Muscle of leg (tissue), 11 donors: Measurements from ENCODE around the gene PWP1. TPM values are rescaled to one million over a fixed set of nuclear protein-coding genes. Genes with fewer than 3 reads are reported as not detected.
A peak's percentile ranks its signal among the peaks of the same experiment; 100 is the strongest.

ENCODE experiments used
- DNase-seq: peaks from one replicate; pipeline ENCODE4 v3.0.0; 2013
- H3K27ac ChIP-seq: one replicate; pipeline ENCODE4 v1.5.1; 2013; ENCODE audit warnings: mild to moderate bottlenecking, low read length, control low read depth
- H3K27me3 ChIP-seq: one replicate; pipeline ENCODE4 v1.6.1; 2013; ENCODE audit warnings: low read length; ENCODE audit not compliant: control insufficient read depth, insufficient read depth
- H3K36me3 ChIP-seq: one replicate; pipeline ENCODE4 v1.6.1; 2013; ENCODE audit warnings: low read length; ENCODE audit not compliant: control insufficient read depth, insufficient read depth
- H3K4me1 ChIP-seq: one replicate; pipeline ENCODE4 v1.6.1; 2013; ENCODE audit warnings: low read length; ENCODE audit not compliant: control insufficient read depth, insufficient read depth
- H3K4me3 ChIP-seq: one replicate; pipeline ENCODE4 v1.5.1; 2013; ENCODE audit warnings: low read length, control low read depth
- H3K9me3 ChIP-seq: replicated peaks from 2 replicates; pipeline ENCODE4 v1.6.1; 2013; ENCODE audit warnings: low read depth, low read length; ENCODE audit not compliant: control insufficient read depth
- WGBS: methylation state at CpG from one replicate; pipeline ENCODE4 v1.1.5; 2013; ENCODE audit warnings: missing lambda C conversion rate; ENCODE audit not compliant: insufficient coverage; 5-methylcytosine and 5-hydroxymethylcytosine counted together
- polyA plus RNA-seq, 8 donors: library from polyadenylated mRNA; unstranded; fragments of 120-200 nt; gene quantifications; one replicate each; pipeline versions ENCODE4 v1.2.1 to v1.2.3, GENCODE V29; 2013; ENCODE audit warnings: inconsistent platforms in 1 of 8, low replicate concordance in 1 of 8; ENCODE audit not compliant: insufficient read length in 8 of 8, insufficient read depth in 1 of 8
- total RNA-seq: library from RNA; stranded (reverse); fragments of 120-200 nt; gene quantifications from one replicate; pipeline ENCODE4 v1.2.4, GENCODE V29; 2013

The PWP1 gene
- total and polyA plus RNA-seq, 9 donors: 30.1 to 41.3 (median 33.6) TPM

DNA sequence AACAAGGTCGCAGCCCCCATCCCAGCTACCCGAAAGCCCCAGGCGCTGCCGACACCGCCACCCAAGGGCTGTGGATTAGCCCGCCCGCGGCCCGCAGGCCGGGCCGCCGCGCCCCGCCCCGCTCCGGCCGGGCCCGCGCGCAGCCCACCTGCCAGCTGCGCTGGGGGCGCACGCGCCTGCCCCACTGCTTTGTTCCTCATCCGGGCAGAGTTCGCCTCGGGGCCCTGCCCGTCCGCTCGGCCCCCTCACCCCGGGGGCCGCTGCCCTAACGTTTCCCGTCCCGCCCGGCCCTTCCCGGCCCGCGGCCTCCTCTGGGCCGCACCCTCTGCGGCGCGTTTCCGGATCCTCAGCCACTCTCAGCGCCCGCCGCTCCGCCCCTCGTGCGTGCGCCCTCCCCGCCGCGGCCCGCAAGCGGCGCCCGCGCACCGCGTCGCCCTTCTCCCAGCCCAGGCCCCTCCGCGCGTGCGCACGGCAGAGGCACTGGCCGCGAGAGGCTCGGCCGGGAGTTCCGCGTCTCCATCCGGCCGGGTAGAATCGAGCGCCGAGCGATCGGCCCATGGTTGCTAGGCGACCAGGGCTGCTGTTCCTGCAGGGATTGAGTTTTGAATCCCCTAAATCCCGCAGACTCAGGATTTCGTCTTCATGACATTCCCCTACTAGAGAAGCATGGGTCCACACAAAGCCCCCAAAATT, 75.4 kb downstream of the PWP1 start, which contains the start of gene PRDM4:
Gene PRDM4, minus strand, starts transcription at position 329 of the 693 bp plus-strand sequence. CDS start 622 bp downstream, outside the sequence.
- H3K4me3 ChIP-seq: peak within 1 kb of the TSS; percentile 90
- peaks cover 12% of the 10 kb centered on the region for H3K36me3 ChIP-seq
- peak; percentile 99 for DNase-seq
- peak within 1 kb of the TSS; percentile 60 for H3K27ac ChIP-seq
- peaks cover 7% of the 10 kb centered on the region for H3K27me3 ChIP-seq
- H3K9me3 ChIP-seq: no peaks in the 10 kb centered on the region
- WGBS: under 1% methylated on average over 79 of the region's 83 CpGs
- peaks cover 16% of the 10 kb centered on the region for H3K4me1 ChIP-seq

DNA sequence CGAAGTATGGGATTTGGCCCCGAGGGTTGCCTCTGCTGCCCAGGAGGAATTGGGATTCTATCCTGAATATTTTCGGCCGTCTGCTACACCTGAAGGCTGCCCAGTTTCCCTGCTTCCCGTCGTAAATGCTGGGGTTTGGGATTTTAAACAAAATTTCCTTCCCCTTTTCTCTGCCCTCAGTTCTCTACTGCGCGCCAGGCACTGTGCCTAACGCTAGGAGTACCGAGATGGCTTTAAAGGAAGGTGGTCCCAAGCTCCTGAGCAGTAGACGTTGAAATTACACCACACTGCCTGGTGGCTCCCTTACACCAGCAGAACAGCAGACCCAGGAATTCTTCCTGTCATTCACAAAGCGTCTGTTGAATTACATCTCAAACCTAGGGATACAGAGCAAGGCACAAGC, 75.9 kb downstream of the PWP1 start:
- H3K4me1 ChIP-seq: peaks cover 16% of the 10 kb centered on the region
- peaks cover 7% of the 10 kb centered on the region for H3K27me3 ChIP-seq
- DNase-seq: no peak
- no peaks in the 10 kb centered on the region for H3K9me3 ChIP-seq
- peak overlapping the region; percentile 36 for H3K27ac ChIP-seq
- WGBS: 0% methylated on average over 1 of the region's 12 CpGs
- peaks cover 7% of the 10 kb centered on the region for H3K36me3 ChIP-seq
- peak overlapping the region; percentile 57 for H3K4me3 ChIP-seq

Other genes with a start within 250 kb of the PWP1 start
- gene PRDM4, start 75.3 kb downstream of the PWP1 start, total RNA-seq: 16.6 TPM
- gene PRDM4, start 75.3 kb downstream of the PWP1 start, polyA plus RNA-seq: 10 to 100 TPM; 15.0 to 19.6 (median 17.3) TPM
- gene ASCL4, start 88.9 kb downstream of the PWP1 start, total RNA-seq: 0.04 TPM
- gene ASCL4, start 88.9 kb downstream of the PWP1 start, polyA plus RNA-seq: under 1 TPM in 1 of 8 donors, not detected in 7; 0.62 TPM